Hypothalamus (tissue), 51 donors: ENCODE data around the gene MRGPRF.

ENCODE experiments used
- DNase-seq, 51 donors: peaks; one replicate each; lab custom pipeline; 2025; lab: John Stamatoyannopoulos, UW

MRGPRF gene

DNA sequence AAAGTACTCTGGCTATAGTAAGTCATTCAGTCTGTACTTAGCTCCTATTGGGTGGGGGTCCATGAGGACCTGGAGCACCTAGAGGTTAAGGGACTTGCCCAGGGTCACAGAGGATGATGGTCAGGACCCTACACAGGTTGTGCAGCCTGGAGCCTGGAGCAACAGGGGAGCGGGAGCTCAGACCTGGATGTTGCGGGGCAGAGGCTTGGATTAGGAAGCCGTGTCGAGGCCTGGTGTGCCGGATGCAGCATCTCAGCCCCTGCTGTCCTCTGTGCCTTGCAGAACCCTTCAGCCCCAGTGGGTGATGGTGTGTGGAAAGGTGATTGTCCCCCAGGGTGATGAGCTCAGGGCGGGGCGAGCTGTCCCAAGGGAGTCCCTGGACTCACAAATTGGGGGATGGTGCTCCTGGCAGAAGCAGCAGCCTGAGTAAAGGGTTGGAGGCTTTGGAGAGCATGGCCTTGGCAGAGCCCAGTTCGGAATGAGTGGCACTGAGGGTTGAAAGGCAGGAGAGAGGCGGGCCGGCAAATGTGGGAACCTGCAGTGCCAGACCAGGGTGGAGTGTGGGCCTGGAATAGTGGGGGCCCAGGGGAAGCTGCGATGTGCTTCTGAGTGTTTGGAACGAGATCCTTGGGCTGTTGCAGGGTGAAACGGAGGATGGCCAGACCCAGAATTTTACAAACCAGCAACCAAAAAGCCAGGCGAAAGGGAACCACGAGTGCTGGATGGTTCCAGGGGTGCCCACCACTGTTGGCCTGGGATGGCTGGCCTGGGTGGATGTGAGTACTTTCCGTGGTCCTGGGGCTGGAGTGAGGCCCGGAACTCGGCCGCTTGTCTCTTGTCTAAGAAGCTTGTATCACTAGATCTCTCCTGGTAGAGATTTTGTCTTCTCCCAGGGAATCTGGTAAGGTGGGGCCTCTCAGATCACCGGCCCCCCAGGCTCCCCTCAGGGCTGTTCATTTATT lies 38.6 kb upstream of the MRGPRF start:
- DNase-seq: peak in 2 of 51 donors; percentile 8 to 24

DNA sequence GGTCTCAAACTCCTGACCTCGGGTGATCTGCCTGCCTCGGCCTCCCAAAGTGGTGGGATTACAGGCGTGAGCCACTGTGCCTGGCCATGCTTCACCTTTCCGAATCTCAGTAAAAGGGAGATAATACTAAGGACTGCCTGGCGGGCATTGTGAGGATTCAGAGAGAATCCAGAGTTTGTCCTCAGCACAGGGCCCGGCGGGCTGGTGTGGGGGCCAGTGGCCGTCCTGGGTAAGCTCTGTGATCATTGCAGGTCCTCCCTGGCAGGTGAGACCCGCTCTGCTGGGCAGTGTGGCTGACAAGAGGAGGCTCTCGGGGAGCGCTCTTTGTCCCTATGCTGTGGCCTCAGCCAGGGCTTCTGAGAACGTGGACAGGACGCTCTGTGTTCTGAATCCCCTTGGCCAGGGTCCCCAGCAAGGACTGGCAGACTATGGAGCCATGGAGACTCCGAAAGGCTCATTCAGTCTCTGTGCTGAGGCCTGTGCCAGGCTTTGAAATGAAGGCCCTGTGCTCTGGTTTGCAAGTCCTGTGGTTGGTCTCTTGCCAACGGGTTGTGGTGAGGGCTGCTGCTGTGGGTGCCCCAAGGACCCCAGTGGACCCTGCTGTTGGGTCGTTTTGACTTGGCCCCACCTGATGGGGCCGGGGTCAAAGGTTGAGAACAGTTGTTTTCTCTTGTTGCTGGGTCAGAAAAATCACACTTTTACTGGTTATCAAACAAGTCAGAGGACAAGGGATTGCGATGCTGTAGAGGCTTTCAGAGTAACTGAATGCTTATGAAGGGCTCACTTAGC lies 37.7 kb upstream of the MRGPRF start:
- peak in 21 of 51 donors; percentile 8 to 66 (median 36) for DNase-seq

GRCh38 chr11:69049490-69049867 lies 36.4 kb upstream of the MRGPRF start:
- no peak for DNase-seq

DNA sequence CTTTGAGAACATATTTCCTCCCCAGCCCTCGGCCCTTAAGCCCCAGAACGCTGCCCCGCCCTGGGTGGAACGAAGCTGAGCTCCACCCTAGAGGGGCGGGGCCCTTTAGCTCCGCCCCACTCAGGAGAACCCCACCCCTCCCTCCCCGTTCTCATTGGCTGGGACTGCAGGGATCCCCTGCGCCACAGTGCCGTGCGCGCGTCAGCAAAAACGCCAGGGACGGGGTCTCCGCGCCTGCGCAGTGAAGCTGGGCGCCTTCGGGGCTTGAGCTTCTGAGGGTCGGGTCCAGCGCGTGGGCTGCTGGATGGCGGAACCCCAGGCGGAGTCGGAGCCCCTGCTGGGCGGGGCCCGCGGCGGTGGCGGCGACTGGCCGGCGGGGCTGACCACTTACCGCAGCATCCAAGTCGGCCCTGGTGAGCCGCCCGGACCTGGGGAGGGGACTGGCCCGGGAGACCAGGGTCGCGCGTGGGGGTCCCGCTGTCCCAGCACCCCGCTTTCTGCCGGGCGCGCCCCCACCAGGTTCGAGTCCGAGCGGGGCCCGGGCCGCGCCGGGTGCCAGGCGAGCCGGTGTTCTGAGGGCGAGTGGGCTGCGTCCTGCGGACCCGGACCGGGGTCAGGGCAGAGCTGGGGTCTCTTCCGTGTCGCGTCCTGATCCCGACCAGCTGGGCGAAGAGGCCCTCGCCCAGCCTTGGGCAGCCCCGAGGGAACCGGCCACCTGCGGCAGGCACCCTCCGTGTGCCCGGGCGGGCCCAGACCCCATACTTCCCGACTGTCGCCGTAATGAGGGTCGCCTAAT lies 35.8 kb upstream of the MRGPRF start, which contains the start of gene TPCN2:
TSS of gene TPCN2 (plus strand) at position 239 of the 796 bp plus-strand sequence. CDS start at position 305, 66 bp downstream.
- DNase-seq: peak in 50 of 51 donors; percentile 41 to 95 (median 90)

GRCh38 chr11:69048031-69048693 lies 35.1 kb upstream of the MRGPRF start:
- DNase-seq: no peak

DNA sequence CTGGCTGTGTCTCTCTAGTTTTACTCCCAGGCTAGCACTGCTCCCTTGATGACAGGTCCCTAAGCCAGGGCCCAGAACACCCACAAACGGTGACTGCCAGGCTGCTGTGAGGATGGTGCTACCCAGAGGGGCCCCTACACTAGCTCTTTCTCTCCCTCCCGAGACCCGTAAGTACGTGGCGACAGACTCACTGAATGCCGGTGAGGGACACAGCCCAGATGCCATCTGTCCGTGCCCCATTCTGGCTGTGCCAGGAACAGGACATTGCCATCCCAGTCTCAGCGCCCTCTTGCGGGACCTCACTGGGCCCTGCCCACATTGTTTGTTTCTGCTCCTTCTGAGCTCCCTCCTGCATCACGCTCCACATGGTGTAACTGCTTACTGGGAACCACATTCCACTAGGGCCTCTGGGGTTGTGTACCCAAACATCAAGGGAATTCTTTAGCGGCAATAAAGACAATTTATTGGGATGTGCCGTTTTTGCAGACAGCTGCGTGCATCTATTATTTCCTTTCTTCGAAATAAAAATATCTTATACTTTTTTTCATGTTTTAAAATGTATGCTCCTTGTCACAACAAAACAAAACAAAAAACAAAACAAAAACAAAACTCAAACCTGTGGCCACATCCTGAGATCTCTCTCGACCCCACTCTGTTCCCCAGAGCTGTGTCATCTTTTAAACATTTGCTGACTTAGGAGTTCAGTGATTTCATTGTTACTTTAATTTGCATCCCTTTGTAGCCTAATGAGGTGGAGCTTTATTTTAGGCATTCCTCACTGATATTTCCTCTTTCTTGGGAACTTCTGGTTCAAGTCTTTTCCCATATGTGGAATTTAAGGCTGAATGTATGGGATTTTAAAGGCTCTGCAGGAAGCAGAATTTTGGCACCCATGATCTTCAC lies 31.3 kb upstream of the MRGPRF start:
- peak in 43 of 51 donors; percentile 3 to 83 (median 58) for DNase-seq

- DNase-seq: no peak
These were observed 28.5 kb upstream of the MRGPRF start for GRCh38 chr11:69041516-69041915.

- DNase-seq: no peak
These were observed 27.7 kb upstream of the MRGPRF start for GRCh38 chr11:69040581-69041260.

DNA sequence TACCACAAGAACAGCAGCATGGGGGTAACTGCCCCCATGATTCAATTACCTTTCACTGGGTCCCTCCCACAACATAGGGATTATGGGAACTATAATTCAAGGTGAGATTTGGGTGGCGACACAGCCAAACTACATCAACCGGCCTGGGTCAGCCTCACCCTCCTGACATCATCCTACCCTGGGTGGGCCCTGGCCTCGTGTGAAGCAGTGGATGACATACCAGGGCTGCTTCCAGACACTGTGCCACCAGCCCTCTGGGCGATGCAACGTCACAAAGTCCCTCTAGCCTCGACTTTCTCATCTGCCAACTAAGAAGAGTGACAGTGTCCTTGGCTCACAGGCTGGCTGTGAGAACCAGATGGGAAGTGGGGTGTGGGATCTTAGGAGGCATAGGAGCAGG lies 27.0 kb upstream of the MRGPRF start:
- DNase-seq: no peak

GRCh38 chr11:69039501-69039900 lies 26.5 kb upstream of the MRGPRF start:
- DNase-seq: no peak

GRCh38 chr11:69037544-69037943 lies 24.5 kb upstream of the MRGPRF start:
- DNase-seq: no peak

GRCh38 chr11:69037074-69037473 lies 24.0 kb upstream of the MRGPRF start:
- no peak for DNase-seq

DNA sequence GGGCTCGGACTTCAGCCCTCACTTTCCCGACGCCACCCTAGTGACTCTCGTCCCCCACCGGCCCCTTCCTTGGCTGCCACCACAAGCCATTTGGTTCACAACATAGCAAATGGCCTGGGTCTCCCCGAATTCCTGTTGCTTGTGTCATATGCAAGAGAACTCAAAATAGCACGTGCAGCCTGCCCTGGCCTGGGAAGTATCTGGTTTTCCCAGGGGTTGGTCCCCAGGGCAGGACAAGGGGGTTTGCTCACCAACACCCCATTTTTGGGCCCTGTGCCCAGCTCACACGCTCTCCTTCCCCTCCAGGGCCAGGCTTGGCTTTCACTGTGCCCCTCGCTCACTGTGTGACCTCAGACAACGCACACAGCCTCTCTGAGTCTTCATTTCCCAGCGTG lies 22.9 kb upstream of the MRGPRF start:
- no peak for DNase-seq

DNA sequence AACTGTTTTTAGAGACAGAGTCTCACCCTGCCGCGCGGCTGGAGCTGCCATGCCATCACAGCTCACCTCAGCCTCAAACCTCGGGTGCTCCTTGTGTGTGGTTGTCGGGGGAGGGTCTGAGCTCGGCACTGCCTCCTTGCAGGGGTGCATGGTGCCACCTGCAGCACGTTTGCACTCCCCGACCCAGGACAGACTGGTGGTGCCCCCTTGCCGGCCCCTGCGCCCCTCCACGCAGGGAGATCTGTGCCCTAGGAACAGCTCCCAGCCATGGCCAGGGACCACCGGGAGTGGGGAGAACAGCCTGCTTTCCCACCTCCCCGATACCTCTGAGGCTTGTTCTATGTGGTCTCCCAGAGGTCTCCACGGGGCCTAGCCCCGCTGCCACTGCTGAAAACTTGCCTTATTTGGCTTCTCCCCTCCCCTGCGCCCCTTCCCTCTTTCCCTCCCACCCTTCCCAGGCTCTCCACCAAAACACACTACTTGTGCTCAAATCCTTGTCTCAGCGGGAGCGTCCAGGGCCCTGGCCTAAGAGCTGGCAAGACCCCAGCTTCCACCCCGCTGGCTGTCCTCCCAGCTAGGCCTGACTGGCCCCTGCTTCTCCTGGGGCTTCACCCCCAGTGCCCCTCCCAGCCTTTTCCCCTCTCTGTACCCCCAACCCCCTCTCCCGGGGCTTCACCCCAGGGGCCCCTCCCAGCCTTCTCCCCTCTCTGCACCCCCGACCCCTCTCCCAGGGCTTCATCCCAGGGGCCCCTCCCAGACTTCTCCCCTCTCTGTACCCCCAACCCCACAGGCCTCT lies 22.3 kb upstream of the MRGPRF start:
- DNase-seq: peak in 10 of 51 donors; percentile 14 to 34 (median 22)

GRCh38 chr11:69034123-69034867 lies 21.2 kb upstream of the MRGPRF start:
- DNase-seq: no peak

GRCh38 chr11:69033431-69033830 lies 20.4 kb upstream of the MRGPRF start:
- no peak for DNase-seq

- no peak for DNase-seq
These were observed 19.8 kb upstream of the MRGPRF start for GRCh38 chr11:69032833-69033232.
